AML-193 (cell line): ENCODE data around the gene GPATCH4.
"Not testable (repeated sequence)": the region's sequence is repeated elsewhere in the genome, so short reads cannot be mapped to it uniquely, and the experiment has no call there.

Experiments used
- DNase-seq, 2 experiments: peaks; one replicate each; lab custom pipeline; 2025; lab: John Stamatoyannopoulos, UW

GPATCH4 gene

DNA sequence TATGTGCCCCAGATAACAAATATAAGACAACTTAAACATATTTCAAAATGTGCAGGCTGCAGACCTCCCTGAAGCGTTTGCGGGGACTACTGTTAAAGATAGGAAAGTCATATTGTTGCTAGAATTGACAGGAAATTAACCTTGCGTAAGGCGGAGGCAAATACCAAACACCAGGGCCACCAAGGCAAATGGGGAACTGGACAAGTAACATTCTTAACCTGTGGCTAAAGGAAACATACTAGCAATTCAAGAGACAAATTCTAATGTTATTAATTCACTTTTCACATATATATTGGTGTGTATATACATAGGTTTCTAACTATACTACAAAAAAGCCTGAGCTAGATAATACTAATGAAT, 24.8 kb upstream of the GPATCH4 start:
- no peak for DNase-seq

DNA sequence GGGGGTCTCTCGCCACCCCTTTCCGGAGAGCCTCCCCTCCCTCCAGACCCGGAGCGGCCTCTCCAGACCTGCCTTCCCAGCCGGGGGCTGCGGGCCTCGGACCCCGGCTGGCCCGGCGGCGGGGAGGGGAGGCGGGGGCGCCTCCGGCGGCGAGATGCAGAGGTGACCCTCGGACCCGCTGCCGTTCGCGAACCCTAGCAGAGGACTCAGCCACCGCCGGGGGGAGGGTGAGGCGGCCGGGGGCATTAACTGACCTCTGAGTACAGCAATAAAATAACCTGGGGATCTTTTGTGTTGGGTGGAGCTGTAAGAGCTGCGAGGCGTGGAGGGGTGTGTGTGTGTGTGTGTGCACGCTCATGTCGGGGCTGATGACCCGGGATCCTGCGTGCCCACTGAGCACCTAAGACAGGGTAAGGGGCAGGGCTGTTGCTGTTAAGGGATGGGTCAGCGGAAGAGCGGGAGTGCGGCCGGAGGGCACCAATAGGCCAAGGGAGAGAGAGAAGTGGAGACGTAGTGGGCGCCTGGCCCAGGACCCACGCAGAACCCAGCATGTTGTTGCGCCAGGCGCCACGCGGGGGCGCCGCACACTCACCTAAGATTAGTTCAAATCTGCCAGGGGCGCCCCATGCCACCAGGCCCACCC, 24.3 kb upstream of the GPATCH4 start:
- DNase-seq: peak in 1 of 2 experiments; percentile 13

DNA sequence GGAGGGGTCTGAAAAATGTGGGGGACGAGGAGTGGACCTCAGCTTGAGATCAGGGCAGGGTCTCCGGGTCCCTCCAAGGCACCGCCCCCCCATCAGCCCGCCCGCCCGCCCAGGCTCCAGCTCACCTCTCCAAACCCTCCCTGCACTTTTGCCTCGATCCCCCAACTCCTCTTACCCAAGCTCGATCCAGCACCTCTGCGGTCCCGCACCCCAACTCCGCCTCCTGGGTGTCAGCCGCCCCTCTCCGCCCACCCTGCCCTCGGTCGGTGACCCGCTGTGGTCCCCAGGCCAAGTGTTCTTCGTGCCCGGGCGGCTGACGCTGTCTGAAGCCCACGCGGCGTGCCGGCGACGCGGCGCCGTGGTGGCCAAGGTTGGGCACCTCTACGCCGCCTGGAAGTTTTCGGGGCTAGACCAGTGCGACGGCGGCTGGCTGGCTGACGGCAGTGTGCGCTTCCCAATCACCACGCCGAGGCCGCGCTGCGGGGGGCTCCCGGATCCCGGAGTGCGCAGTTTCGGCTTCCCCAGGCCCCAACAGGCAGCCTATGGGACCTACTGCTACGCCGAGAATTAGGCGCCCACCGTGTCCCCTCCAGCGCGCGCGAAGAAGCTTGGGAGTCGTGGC, 23.6 kb upstream of the GPATCH4 start:
- DNase-seq: no peak

DNA sequence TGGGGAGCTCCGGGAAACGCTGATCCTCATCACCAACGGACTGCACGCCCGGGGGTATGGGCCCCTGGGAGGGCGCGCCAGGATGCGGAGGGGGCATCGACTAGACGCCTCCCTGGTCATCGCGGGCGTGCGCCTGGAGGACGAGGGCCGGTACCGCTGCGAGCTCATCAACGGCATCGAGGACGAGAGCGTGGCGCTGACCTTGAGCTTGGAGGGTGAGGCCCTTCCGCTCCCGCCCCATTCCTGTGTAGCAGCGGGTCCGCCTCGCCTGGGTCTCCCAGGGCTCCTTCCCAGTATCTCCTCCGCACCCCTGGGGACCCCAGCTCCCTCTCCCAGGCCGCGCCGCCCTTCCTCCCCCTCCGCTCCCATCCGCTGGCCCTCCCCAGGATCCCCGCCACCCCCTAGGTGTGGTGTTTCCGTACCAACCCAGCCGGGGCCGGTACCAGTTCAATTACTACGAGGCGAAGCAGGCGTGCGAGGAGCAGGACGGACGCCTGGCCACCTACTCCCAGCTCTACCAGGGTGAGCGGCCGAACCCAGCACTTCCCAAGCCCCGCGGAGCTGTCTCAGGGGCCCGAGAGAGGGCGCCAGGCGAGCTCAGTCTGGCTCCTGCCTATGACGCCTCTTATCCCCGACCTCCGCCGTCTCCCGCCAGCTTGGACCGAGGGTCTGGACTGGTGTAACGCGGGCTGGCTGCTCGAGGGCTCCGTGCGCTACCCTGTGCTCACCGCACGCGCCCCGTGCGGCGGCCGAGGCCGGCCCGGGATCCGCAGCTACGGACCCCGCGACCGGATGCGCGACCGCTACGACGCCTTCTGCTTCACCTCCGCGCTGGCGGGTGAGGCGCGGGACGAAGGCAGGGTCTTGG, 22.9 kb upstream of the GPATCH4 start:
- no peak for DNase-seq

DNA sequence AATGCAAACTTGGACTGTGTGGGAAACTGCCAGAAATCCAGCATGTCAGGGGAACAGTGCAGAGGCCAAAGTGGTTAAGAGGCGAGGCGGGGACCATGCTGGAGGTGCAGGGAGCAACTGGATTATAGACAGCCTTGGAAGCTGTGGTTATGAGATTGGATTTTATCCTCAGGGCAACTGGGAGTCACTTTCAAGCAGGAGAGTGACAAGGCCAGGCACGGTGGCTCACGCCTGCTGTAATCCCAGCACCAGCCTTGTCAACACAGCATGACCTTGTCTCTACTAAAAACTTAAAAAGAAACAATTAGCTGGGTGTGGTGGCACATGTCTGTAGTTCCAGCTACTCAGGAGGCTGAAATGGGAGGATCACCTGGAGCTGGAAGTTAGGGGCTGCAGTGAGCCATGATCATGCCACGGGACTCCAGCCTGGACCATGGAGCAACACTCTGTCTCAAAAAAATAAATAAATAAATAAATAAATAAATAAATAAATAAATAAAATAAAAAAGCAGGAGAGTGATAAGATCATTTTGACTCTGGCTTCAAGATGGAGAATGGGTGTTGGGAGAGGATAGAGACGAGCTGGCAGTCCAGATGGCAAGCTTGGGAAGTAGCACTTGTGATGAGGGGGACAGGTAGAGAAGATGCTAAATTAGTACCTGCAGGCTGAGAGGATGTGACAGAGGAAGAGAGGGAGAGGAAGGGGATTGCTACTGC, 21.5 kb upstream of the GPATCH4 start:
- no peak for DNase-seq

DNA sequence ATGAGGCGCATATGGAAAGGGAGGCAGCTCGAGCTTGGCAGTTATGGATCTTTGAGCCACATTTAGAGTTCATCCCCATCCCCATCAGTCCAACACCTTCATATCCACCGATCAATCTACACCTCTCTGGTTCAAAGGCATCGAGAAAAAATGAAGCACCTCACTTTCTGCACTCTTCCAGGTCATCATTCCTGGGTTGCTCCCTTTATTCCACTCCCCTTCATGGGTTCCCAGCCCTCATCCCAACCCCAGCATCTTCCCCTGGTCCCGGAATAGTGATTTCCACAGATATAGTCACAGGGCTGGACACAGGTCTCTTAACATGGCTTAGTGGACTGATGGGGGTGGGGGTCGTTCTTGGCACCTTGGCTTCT, 18.3 kb upstream of the GPATCH4 start:
- DNase-seq: no peak

DNA sequence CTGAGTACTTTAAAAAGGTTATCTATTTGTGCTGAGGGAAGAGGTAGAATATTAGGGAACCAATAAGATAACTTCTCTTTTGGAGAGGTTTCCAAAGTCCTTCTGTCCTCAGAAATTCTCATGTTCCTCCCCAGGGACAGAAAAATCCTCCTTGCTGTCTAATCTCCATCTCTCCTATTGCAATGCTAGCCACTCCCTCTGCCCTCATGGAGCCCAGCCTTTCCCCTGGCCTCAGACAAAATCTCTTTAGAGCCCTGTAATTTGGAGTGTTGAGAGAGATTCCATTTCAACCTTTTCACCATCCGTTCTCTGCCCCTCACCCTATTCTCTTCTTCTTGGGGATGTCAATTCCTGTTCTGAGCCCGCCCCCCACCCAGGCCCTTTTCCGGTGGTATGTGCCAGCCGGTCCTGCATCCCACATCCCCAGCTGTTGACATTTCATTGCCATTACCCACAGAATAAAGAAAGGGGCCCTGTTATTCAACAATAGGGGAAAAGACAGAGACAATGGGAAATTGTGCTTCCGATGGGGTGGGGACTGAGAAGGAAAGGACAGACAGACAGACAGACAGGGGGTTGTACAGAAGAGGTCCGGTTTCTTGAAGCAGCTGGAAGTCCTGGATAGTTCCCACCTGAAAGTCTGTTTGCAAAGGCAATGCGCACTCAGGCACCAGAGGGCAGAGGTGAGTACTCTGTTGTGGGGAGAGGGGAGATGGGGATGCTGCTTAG, 17.7 kb upstream of the GPATCH4 start, which contains the start of gene HAPLN2:
Gene HAPLN2 (plus strand): TSS at position 563 of the 729 bp plus-strand sequence. CDS start 4,076 bp downstream, outside the sequence.
- DNase-seq: peak in 1 of 2 experiments; percentile 12

DNA sequence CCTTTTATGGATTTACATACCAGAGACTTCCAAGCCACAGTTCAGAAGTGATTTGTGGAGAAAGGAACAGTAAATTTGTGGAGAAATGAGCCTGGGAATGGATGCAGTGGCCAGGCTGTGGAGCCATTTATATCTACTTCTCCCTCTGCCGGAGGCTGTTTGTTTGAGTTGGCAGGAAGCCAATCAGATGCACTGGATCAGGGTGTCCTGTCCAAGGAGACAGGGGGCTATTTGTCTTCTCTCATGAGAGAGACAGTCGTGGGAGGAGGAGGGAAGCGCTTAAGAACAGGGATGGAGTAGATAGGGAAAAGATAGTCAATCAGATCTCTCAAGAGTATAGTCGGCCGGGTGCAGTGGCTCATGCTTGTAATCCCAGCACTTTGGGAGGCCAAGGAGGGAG, 15.2 kb upstream of the GPATCH4 start:
- DNase-seq: no peak

DNA sequence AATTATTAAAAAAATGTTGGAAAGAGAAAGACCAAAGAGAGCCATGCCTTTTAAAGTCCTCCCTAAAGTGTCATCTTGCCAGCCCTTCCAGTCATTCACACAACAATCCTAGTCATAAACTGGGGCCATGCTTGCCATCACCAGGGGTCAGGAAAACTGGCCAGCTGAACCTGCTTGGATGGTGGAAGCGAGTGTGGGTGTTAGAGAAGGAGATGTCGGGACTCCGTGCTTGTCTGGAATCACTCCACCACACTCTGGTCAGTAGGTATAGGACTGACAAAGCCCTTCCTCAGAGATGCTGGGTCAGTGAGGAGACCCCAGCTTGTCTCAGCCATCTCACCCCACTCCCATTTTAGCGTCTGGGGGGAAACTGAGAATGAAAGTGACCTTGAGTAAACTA, 14.7 kb upstream of the GPATCH4 start:
- no peak for DNase-seq

DNA sequence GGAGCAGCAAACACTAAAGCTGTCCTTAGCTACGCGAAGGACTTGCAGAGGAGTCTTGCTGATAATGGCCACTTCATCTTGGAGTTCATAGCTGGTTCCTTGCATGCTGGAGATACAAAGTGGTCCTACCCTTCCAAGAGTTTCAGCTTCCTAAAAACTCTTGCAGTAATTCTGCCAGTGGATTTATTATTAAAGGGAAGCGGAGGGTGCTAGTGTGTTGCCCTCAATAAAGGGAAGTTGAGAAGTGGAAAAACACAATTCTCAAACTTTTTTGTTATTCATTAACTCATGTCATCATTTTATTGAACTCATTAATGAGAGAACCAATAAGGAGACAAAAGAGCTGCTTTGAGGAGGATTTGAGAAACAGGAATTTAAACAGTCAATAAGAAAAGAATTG, 11.4 kb upstream of the GPATCH4 start:
- no peak for DNase-seq

DNA sequence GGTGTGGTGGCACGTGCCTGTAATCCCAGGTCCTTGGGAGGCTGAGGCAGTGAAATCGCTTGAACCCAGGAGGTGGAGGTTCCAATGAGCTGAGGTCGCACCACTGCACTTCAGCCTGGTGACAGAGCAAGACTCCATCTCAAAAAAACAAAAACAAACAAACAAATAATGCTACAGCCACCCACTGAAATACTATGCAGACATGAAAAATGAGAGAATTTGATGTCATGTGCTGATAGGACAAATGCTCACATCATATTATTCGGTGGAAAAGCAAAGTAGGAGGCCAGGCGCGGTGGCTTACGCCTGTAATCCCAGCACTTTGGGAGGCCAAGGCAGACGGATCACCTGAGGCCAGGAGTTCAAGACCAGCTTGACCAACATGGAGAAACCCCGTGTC, 8.8 kb upstream of the GPATCH4 start:
- not testable (repeated sequence) for DNase-seq

DNA sequence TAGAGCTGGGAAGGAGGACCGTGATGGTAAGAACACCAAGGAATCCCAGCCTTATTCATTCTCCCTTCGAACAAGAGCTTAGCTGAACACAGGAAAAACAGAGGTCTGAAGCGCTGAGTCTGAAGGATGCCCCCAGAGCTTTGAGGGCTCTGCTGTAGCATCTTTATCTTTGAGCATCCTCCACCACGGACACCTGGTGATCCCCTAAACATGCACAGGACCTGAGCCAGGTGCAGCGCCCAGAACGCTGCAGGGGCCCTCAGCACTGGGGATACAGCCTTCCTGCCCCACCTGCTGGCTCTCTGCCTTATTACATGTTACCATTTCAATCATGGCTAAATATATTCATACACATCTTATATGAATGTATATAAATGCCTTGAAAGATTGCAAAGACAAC, 7.7 kb upstream of the GPATCH4 start:
- DNase-seq: peak; percentile 30 to 43

DNA sequence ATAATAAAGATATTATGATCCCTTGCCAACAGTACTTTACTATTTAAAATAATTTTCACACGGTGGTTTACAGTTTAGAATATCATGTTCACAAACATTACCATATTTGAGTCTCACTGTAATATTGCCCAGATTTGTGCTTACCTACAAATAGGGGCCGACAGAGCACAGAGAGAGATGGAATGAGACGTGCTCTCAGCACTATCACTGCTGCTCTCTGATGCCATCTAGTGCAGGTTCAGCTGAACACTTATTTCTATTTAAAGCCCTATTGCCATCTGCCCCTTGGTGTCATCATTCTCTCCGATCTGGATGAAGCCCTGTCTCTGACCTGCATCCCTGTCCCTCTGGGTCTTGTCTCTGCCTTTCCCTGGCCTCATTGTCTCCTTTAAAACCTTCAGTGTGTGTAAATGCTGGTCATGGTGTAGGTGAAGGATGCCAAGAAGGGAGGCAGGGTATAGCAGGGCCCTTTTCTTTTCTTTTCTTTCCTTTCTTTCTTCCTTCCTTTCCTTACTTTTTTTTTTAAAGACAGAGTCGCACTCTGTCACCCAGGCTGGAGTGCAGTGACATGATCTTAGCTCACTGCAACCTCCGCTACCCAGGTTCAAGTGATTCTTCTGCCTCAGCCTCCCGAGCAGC, 6.9 kb upstream of the GPATCH4 start:
- peak; percentile 78 to 87 for DNase-seq

DNA sequence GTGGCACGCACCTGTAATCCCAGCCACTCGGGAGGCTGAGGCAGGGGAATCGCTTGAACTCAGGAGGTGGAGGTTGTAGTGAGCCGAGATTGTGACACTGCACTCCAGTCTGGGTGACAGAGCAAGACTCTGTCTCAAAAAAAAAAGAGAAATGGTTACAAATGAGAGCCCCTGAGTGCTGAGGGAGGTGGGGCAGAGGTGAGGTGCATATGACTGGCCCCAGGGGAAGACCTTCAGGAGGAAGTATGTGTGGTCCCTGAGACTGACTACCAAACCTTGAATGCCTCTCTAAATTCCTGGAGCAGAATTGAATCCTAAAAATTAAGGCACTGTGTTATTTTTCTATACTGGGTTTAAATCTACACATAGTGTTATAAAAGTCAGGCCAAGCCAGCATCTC, 6.1 kb upstream of the GPATCH4 start:
- not testable (repeated sequence) for DNase-seq

DNA sequence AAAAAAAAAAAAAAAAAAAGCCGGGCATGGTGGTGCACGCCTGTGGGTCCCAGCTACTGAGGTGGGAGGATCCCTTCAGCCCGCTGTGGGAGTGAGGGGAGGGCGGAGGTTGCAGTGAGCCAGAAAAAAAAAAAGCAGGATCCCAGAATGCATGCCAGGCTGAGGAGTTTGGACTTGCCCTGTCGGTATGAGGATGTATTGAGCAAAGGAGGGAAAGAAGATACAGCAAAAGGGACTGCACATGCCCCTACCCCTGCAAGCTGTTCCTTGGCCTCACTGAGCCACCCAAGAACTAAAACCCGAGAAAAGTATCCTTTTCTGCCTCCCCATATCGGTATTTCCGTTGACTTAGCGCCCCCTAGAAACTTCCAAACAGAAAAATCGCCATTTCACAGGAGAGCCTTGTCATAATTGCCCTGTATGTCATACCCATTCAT, 1.3 kb upstream of the GPATCH4 start:
- peak; percentile 33 to 52 for DNase-seq

DNA sequence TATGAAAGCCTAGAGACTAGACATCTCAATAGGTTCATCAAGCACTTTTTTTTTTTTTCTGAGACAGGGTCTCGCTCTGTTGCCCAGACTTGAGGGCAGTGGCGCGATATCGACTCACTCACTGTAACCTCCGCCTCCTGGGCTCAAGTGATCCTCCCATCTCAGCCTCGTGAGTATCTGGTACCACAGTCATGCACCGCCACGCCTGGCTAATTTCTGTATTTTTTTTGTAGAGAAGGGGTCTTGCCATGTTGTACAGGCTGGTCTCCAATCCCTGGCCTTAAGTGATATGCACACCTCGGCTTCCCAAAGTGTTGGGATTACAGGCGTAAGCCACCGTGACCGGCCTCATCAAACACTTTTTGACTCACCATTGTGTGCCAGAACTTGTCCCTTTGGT, 613 bp upstream of the GPATCH4 start:
- no peak for DNase-seq

DNA sequence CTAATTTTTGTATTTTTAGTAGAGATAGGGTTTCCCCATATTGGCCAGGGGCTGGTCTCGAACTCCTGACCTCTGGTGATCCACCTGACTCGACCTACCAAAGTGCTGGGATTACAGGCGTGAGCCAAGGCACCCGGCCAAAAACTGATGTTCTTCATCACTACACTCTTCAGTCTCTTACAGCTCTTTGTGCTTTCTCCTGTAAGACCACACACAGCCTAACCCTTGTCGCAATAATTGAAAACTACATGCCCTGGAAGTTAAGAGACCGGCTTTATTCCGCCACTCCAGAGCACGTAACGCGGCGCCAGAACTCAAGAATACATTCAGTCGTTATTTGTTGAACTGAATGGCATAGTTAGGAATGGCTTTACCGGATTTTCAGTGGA, 552 bp downstream of the GPATCH4 start:
- DNase-seq: no peak

DNA sequence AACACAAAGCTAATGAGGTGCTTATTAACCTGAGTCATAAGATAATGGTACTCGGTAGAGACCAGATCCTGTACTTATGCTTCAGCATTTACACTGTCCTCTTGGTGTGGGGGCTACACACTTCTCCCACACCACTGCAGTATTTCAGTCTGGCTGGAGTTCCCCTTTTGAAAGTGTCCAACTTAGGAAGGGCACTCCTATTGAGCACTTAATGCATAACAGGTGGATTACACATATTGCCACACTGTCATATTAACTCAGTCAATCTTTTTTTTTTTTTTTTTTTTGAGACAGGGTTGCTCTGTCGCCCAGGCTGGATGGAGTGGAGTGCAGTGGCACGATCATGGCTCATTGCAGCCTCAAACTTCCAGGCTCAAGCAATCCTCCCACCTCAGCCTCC, 1.5 kb downstream of the GPATCH4 start:
- peak; percentile 76 to 83 for DNase-seq

DNA sequence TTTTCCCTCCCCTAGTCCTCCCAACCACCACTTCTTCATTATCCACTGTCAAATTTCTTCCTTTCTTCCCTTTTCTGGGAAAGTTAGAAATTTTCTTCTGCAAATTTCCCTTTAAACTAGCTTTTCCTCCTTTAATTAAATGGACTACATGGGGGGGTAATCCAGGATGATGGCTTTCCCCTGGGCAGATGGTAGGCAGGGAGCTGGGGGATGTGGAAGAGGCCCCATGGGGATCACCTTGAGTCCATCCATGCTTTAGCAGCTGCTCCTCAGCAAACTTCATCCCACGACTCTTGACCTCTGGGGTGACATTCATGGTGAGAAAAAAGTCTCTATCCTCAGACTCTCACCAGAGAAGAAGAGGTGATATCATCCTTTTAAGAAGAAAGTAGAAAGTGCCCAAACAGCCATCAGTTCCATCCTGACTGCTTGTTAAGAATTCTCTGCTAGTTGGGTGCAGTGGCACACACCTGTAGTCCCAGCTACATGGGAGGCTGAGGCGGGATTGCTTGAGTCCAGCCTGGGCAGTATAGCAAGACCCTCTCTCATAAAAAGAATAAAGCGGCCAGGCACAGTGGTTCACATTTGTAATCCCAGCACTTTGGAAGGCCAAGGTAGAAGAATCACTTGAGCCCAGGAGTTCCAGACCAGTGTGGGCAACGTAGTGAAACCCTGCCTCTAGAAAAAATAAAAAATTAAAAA, 2.4 kb downstream of the GPATCH4 start:
- DNase-seq: no peak

DNA sequence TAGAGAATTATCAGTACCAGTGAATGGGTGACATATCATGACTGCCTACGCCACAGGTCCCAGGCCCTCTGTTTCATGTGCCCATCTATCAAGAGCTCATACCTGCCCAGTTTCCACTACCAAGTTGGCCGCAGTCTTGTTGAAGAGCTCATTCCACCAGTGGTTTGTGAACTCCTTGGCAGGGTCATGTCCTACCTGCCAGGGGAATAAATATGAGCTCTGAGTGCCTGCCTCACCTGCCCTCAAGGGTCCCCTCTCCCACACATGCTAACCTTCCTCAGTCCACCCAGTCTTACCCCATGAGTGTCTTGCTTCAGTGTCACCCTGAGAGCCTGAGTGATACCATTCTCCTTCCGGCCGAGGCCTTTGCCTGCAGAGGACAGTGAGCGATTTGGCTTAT, 3.2 kb downstream of the GPATCH4 start:
- no peak for DNase-seq

DNA sequence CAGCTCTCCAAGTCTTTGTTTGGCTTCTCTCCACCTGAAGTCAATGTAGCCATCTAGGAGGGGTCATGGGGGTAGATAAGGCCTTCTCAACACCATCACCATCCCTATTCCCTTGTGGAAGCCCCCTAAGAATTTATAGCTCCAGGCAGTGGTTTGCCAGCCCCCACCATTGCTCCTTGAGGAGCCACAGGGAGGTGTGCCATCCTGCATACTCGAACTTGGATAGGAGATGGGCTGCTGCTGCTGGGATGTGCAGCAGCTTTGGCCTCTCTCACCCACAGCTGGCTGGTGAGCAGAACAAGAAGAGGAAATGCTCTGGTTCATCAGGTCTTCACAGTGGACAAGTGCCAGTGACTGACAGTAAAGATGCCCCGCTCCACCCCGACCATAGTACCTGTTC, 4.9 kb downstream of the GPATCH4 start:
- DNase-seq: no peak
